K562 (cell line): ENCODE results near the gene PRCC. TPM values are rescaled to one million over a fixed set of nuclear protein-coding genes. Genes with fewer than 3 reads are reported as not detected.

ENCODE experiments used
- ATF1 ChIP-seq, 2 experiments: fragments of 450-650 bp in 1 of 2; IDR thresholded peaks; 2 replicates each; pipeline ENCODE4 v1.6.1; 2016; ENCODE audit warnings: missing compliant biosample characterization in 1 of 2, missing genetic modification characterization in 1 of 2
- ELF2 ChIP-seq: fragments of 250-450 bp; sonication (Bioruptor Pico); IDR thresholded peaks from 2 replicates; pipeline ENCODE4 v1.5.0; 2021; ENCODE audit warnings: mild to moderate bottlenecking
- EWSR1 ChIP-seq: fragments of 450-650 bp; IDR thresholded peaks from 2 replicates; pipeline ENCODE4 v1.6.1; 2018; ENCODE audit warnings: borderline replicate concordance, mild to moderate bottlenecking, low read depth, moderate library complexity; ENCODE audit not compliant: partially characterized antibody
- GTF2A2 ChIP-seq: IDR thresholded peaks from 2 replicates; pipeline ENCODE4 v1.6.1; 2016; ENCODE audit warnings: mild to moderate bottlenecking, missing genetic modification characterization, missing compliant biosample characterization
- HDAC1 ChIP-seq, 2 experiments: fragments of 450-650 bp; IDR thresholded peaks; 2 replicates each; pipeline ENCODE4 v1.6.1; 2016 to 2017; ENCODE audit warnings: inconsistent platforms in 1 of 2, mild to moderate bottlenecking in 1 of 2, moderate library complexity in 1 of 2
- JUND ChIP-seq, 2 experiments: IDR thresholded peaks; 2 replicates in 1 of 2; 3 replicates in 1 of 2; pipeline ENCODE4 v1.6.1; 2011; ENCODE audit warnings: borderline replicate concordance in 2 of 2, low read depth in 2 of 2, low read length in 2 of 2, improper control_type of control experiment in 1 of 2, missing biosample characterization in 1 of 2, missing genetic modification characterization in 1 of 2, missing genetic modification reagents in 1 of 2
- MIER1 ChIP-seq: fragments of 450-650 bp; IDR thresholded peaks from 2 replicates; pipeline ENCODE4 v1.6.1; 2016; ENCODE audit warnings: antibody characterized with exemption, mild to moderate bottlenecking, low read depth
- MNT ChIP-seq, 2 experiments: fragments of 450-650 bp; conservative IDR thresholded peaks; 2 replicates each; pipeline ENCODE4 v1.6.1; 2017; ENCODE audit warnings: mild to moderate bottlenecking in 2 of 2, moderate library complexity in 2 of 2
- NELFE ChIP-seq: IDR thresholded peaks from 2 replicates; pipeline ENCODE4 v1.6.1; 2011; ENCODE audit warnings: mild to moderate bottlenecking; ENCODE audit not compliant: insufficient read depth, insufficient read length
- NR2F6 ChIP-seq: fragments of 450-650 bp; formaldehyde crosslinking; IDR thresholded peaks from 2 replicates; pipeline ENCODE4 v1.4.0; 2020; ENCODE audit warnings: mild to moderate bottlenecking
- POLR2B ChIP-seq: fragments of 450-650 bp; IDR thresholded peaks from 2 replicates; pipeline ENCODE4 v1.6.1; 2018; ENCODE audit warnings: low read depth; ENCODE audit not compliant: partially characterized antibody
- RB1 ChIP-seq: fragments of 450-650 bp; IDR thresholded peaks from 2 replicates; pipeline ENCODE4 v1.6.1; 2017; ENCODE audit warnings: low read depth, mild to moderate bottlenecking
- RBBP5 ChIP-seq: fragments of 200-600 bp; sonication (generic); IDR thresholded peaks from 2 replicates; pipeline ENCODE4 v1.6.1; 2012; ENCODE audit warnings: borderline replicate concordance, mild to moderate bottlenecking, low read length, control low read depth, inconsistent platforms; ENCODE audit not compliant: insufficient read depth, poor library complexity, severe bottlenecking
- SMAD2 ChIP-seq: fragments of 150-350 bp; IDR thresholded peaks from 2 replicates; pipeline ENCODE4 v1.6.1; 2014; ENCODE audit warnings: low read depth, mild to moderate bottlenecking, low read length
- SRSF7 ChIP-seq: fragments of 200-400 bp; formaldehyde crosslinking; optimal IDR thresholded peaks from 2 replicates; pipeline ENCODE3; 2017; ENCODE audit warnings: mild to moderate bottlenecking, low read depth, low read length
- ZNF175 ChIP-seq: fragments of 200-800 bp; sonication (Bioruptor generic); IDR thresholded peaks from 2 replicates; pipeline ENCODE4 v1.6.1; 2016; ENCODE audit warnings: low read depth, mild to moderate bottlenecking, missing genetic modification characterization, missing compliant biosample characterization
- ZNF77 ChIP-seq: fragments of 250-450 bp; sonication (Bioruptor Pico); IDR thresholded peaks from 2 replicates; pipeline ENCODE4 v1.5.0; 2020
- polyA plus RNA-seq, 8 experiments: library from polyadenylated mRNA; depleted of rRNA in 4 of 8; stranded (reverse) in 5 of 8; unstranded in 3 of 8; fragments of >200 nt; fragmentation: Nextera tagmentation in 2 of 8; fragmentation: Illumina TruSeq in 1 of 8; extraction: Ambion mirVana in 2 of 8; extraction: Trizol in 1 of 8; gene quantifications; 2 replicates each; pipeline versions ENCODE4 v1.2.1 to v1.2.3, GENCODE V29; 2011 to 2014; ENCODE audit warnings: inconsistent platforms in 1 of 8, missing spikeins in 1 of 8
- total RNA-seq, 7 experiments: library from RNA; depleted of rRNA in 6 of 7; stranded (reverse); fragments of >200 nt in 6 of 7; fragmentation: Illumina TruSeq in 2 of 7; extraction: Trizol in 2 of 7; gene quantifications; 2 replicates each; pipeline versions ENCODE4 v1.2.1 to v1.2.3, GENCODE V29; 2011 to 2021; ENCODE audit warnings: low replicate concordance in 1 of 7
- TF ChIP-seq, protein P1 (sequence below): fragments of 250-450 bp; sonication (Bioruptor Pico); IDR thresholded peaks from 2 replicates; pipeline ENCODE4 v1.8.0; 2022; ENCODE audit warnings: inconsistent platforms, mild to moderate bottlenecking, moderate library complexity, borderline replicate concordance
- TF ChIP-seq, protein P2 (sequence below): fragments of 450-650 bp; IDR thresholded peaks from 2 replicates; pipeline ENCODE4 v1.7.1; 2018; ENCODE audit warnings: mild to moderate bottlenecking, low read depth; ENCODE audit not compliant: partially characterized antibody
- TF ChIP-seq, protein P3 (sequence below): fragments of 450-650 bp; IDR thresholded peaks from 2 replicates; pipeline ENCODE4 v1.6.1; 2016; ENCODE audit warnings: antibody characterized with exemption

Gene PRCC
- total and polyA plus RNA-seq, 9 of the 15 experiments (the other 6 are each of a cell fraction or from before 2014, with no cell fraction given) = 23.9 to 201 (median 41.1) TPM

- TF ChIP-seq, protein P1, sequence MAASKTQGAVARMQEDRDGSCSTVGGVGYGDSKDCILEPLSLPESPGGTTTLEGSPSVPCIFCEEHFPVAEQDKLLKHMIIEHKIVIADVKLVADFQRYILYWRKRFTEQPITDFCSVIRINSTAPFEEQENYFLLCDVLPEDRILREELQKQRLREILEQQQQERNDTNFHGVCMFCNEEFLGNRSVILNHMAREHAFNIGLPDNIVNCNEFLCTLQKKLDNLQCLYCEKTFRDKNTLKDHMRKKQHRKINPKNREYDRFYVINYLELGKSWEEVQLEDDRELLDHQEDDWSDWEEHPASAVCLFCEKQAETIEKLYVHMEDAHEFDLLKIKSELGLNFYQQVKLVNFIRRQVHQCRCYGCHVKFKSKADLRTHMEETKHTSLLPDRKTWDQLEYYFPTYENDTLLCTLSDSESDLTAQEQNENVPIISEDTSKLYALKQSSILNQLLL (CRISPR knock-in tag) = no peak
- TF ChIP-seq GTF2A2 (tag) (no peak), JUND (IDR thresholded peaks at IDR 0.05; ENCODE audit: borderline replicate concordance, low read depth, low read length) (no peak), JUND (tag; IDR thresholded peaks at IDR 0.05; ENCODE audit: borderline replicate concordance, low read depth, low read length) (no peak), ZNF175 (CRISPR knock-in tag) (peak; percentile 73; the same call in 1 of the 2 replicates), RBBP5 (peak; percentile 37), NR2F6 (CRISPR knock-in tag) (no peak), SMAD2 (no peak), NELFE (no peak), MNT (conservative IDR thresholded peaks at IDR 0.05) (0 out of 4 replicates have a peak, but pooled peaks of 1 of the 2 experiments have one; percentile 64), MIER1 (no peak), EWSR1 (no peak), ATF1 (CRISPR knock-in tag; IDR thresholded peaks at IDR 0.05) (peak; percentile 76), ATF1 (tag; IDR thresholded peaks at IDR 0.05) (no peak), RB1 (peak; percentile 11), HDAC1 (IDR thresholded peaks at IDR 0.05) (peak in 1 of 2 experiments; percentile 87; a peak in 2 of 4 replicates), SRSF7 (no peak), POLR2B (peak; percentile 62), ELF2 (CRISPR knock-in tag) (0 out of 2 replicates have a peak, but pooled peaks have one; percentile 66), ZNF77 (no peak)
- TF ChIP-seq, protein P2, sequence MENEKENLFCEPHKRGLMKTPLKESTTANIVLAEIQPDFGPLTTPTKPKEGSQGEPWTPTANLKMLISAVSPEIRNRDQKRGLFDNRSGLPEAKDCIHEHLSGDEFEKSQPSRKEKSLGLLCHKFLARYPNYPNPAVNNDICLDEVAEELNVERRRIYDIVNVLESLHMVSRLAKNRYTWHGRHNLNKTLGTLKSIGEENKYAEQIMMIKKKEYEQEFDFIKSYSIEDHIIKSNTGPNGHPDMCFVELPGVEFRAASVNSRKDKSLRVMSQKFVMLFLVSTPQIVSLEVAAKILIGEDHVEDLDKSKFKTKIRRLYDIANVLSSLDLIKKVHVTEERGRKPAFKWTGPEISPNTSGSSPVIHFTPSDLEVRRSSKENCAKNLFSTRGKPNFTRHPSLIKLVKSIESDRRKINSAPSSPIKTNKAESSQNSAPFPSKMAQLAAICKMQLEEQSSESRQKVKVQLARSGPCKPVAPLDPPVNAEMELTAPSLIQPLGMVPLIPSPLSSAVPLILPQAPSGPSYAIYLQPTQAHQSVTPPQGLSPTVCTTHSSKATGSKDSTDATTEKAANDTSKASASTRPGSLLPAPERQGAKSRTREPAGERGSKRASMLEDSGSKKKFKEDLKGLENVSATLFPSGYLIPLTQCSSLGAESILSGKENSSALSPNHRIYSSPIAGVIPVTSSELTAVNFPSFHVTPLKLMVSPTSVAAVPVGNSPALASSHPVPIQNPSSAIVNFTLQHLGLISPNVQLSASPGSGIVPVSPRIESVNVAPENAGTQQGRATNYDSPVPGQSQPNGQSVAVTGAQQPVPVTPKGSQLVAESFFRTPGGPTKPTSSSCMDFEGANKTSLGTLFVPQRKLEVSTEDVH = peak; percentile 52
- TF ChIP-seq, protein P3, sequence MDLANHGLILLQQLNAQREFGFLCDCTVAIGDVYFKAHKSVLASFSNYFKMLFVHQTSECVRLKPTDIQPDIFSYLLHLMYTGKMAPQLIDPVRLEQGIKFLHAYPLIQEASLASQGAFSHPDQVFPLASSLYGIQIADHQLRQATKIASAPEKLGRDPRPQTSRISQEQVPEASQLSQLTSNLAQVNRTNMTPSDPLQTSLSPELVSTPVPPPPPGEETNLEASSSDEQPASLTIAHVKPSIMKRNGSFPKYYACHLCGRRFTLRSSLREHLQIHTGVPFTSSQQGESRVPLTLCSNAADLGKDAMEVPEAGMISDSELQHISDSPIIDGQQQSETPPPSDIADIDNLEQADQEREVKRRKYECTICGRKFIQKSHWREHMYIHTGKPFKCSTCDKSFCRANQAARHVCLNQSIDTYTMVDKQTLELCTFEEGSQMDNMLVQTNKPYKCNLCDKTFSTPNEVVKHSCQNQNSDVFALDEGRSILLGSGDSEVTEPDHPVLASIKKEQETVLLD = no peak
Observed at GRCh38 chr1:156727926-156728598, 39.3 kb upstream of the PRCC start, which contains the start of gene METTL25B (continued).
